Subcutaneous abdominal adipose tissue (tissue), 5 donors: Measurements from ENCODE around the gene TTC12.

ENCODE experiments used
- H3K27ac ChIP-seq: one replicate; pipeline ENCODE4 v1.7.0; 2013; ENCODE audit warnings: low read depth, mild to moderate bottlenecking, inconsistent platforms, low read length, moderate library complexity
- H3K27me3 ChIP-seq, 5 donors: one replicate each; pipeline ENCODE4 v1.7.0; 2013; ENCODE audit warnings: low read length in 5 of 5, inconsistent platforms in 1 of 5; ENCODE audit not compliant: control insufficient read depth in 5 of 5, insufficient read depth in 4 of 5
- H3K36me3 ChIP-seq, 5 donors: one replicate each; pipeline ENCODE4 v1.7.0; 2013; ENCODE audit warnings: low read length in 5 of 5; ENCODE audit not compliant: control insufficient read depth in 5 of 5, insufficient read depth in 5 of 5
- H3K4me1 ChIP-seq, 5 donors: one replicate each; pipeline ENCODE4 v1.7.0; 2013; ENCODE audit warnings: low read length in 5 of 5, mild to moderate bottlenecking in 3 of 5, moderate library complexity in 1 of 5; ENCODE audit not compliant: control insufficient read depth in 5 of 5, insufficient read depth in 5 of 5
- H3K4me3 ChIP-seq, 5 donors: one replicate each; pipeline ENCODE4 v1.7.0; 2013; ENCODE audit warnings: low read length in 5 of 5, low read depth in 1 of 5
- H3K9ac ChIP-seq, 5 donors: one replicate each; pipeline ENCODE4 v1.7.0; 2013; ENCODE audit warnings: low read length in 5 of 5, mild to moderate bottlenecking in 4 of 5, moderate library complexity in 3 of 5
- H3K9me3 ChIP-seq, 5 donors: one replicate each; pipeline ENCODE4 v1.7.0; 2013; ENCODE audit warnings: low read length in 5 of 5; ENCODE audit not compliant: control insufficient read depth in 5 of 5
- donor health status: healthy.
- donor health status: healthy.
- donor health status: healthy.
- donor health status: healthy.
- donor health status: healthy.

TTC12 gene

GRCh38 chr11:113384551-113384950 is 70.2 kb downstream of the TTC12 start:
- Histone ChIP-seq H3K27ac (no peak overlapping the region), H3K4me1 (peaks cover 0 to 4% (median 0%) of the 10 kb centered on the region in 5 donors), H3K27me3 (peaks cover 21 to 26% (median 24%) of the 10 kb centered on the region in 5 donors), H3K9me3 (no peaks in the 10 kb centered on the region), H3K4me3 (no peak overlapping the region), H3K9ac (no peak overlapping the region), H3K36me3 (no peaks in the 10 kb centered on the region)

- Histone ChIP-seq H3K27me3 (peaks cover 21 to 26% (median 24%) of the 10 kb centered on the region in 5 donors), H3K36me3 (no peaks in the 10 kb centered on the region), H3K9ac (no peak overlapping the region), H3K9me3 (no peaks in the 10 kb centered on the region), H3K27ac (no peak overlapping the region), H3K4me1 (peaks cover 0 to 4% (median 0%) of the 10 kb centered on the region in 5 donors), H3K4me3 (no peak overlapping the region)
Observed at GRCh38 chr11:113385749-113386148, 71.4 kb downstream of the TTC12 start.

- peaks cover 0 to 4% (median 1%) of the 10 kb centered on the region in 5 donors for H3K4me1 ChIP-seq
- H3K27me3 ChIP-seq, result peaks cover 21 to 26% (median 24%) of the 10 kb centered on the region in 5 donors
- H3K9ac ChIP-seq, result no peak overlapping the region
- H3K36me3 ChIP-seq, result no peaks in the 10 kb centered on the region
- H3K27ac ChIP-seq, result no peak overlapping the region
- H3K9me3 ChIP-seq, result no peaks in the 10 kb centered on the region
- H3K4me3 ChIP-seq, result no peak overlapping the region
Observed at GRCh38 chr11:113386866-113387265, 72.5 kb downstream of the TTC12 start.

GRCh38 chr11:113387605-113388211 is 73.3 kb downstream of the TTC12 start, which contains the start of gene ANKK1:
ANKK1 (plus strand) TSS chr11:113387779; CDS start chr11:113387885, 106 bp downstream.
- Histone ChIP-seq H3K9me3 (no peaks in the 10 kb centered on the region), H3K4me3 (no peak within 1 kb of the TSS), H3K9ac (no peak within 1 kb of the TSS), H3K27me3 (peaks cover 21 to 26% (median 24%) of the 10 kb centered on the region in 5 donors), H3K36me3 (no peaks in the 10 kb centered on the region), H3K27ac (no peak within 1 kb of the TSS), H3K4me1 (peaks cover 0 to 11% (median 10%) of the 10 kb centered on the region in 5 donors)

GRCh38 chr11:113389272-113389671 is 74.9 kb downstream of the TTC12 start:
- Histone ChIP-seq H3K9ac (no peak overlapping the region), H3K9me3 (no peaks in the 10 kb centered on the region), H3K27ac (no peak overlapping the region), H3K4me3 (no peak overlapping the region), H3K36me3 (no peaks in the 10 kb centered on the region), H3K27me3 (peaks cover 21 to 26% (median 24%) of the 10 kb centered on the region in 5 donors), H3K4me1 (peaks cover 0 to 15% (median 10%) of the 10 kb centered on the region in 5 donors)

- H3K4me1 ChIP-seq, result peaks cover 0 to 17% (median 15%) of the 10 kb centered on the region in 5 donors
- H3K36me3 ChIP-seq, result no peaks in the 10 kb centered on the region
Observed at GRCh38 chr11:113392236-113392921, 78.0 kb downstream of the TTC12 start.

GRCh38 chr11:113393501-113393985 is 79.2 kb downstream of the TTC12 start:
- H3K4me3 ChIP-seq, result no peak overlapping the region
- no peaks in the 10 kb centered on the region for H3K36me3 ChIP-seq
- H3K4me1 ChIP-seq, result peaks cover 0 to 15% (median 13%) of the 10 kb centered on the region in 5 donors
- H3K9ac ChIP-seq, result no peak overlapping the region
- H3K9me3 ChIP-seq, result no peaks in the 10 kb centered on the region
- H3K27me3 ChIP-seq, result peaks cover 0 to 2% (median 0%) of the 10 kb centered on the region in 5 donors
- no peak overlapping the region for H3K27ac ChIP-seq

More at GRCh38 chr11:113392236-113392921, 78.0 kb downstream of the TTC12 start:
- H3K4me3 ChIP-seq, result no peak overlapping the region
- H3K27me3 ChIP-seq, result peaks cover 7 to 13% (median 9%) of the 10 kb centered on the region in 5 donors
- H3K27ac ChIP-seq, result no peak overlapping the region
- H3K9me3 ChIP-seq, result no peaks in the 10 kb centered on the region
- H3K9ac ChIP-seq, result no peak overlapping the region

- H3K36me3 ChIP-seq, result no peaks in the 10 kb centered on the region
- H3K27ac ChIP-seq, result no peak overlapping the region
- no peak overlapping the region for H3K4me3 ChIP-seq
- no peaks in the 10 kb centered on the region for H3K27me3 ChIP-seq
- no peaks in the 10 kb centered on the region for H3K9me3 ChIP-seq
- peaks cover 0 to 15% (median 13%) of the 10 kb centered on the region in 5 donors for H3K4me1 ChIP-seq
- H3K9ac ChIP-seq, result no peak overlapping the region
Observed at GRCh38 chr11:113394919-113395318, 80.5 kb downstream of the TTC12 start.

GRCh38 chr11:113395782-113396336 is 81.5 kb downstream of the TTC12 start:
- Histone ChIP-seq H3K4me3 (no peak overlapping the region), H3K36me3 (no peaks in the 10 kb centered on the region), H3K27me3 (no peaks in the 10 kb centered on the region), H3K9me3 (no peaks in the 10 kb centered on the region), H3K4me1 (peaks cover 0 to 15% (median 13%) of the 10 kb centered on the region in 5 donors), H3K9ac (no peak overlapping the region), H3K27ac (no peak overlapping the region)

- H3K27ac ChIP-seq, result no peak overlapping the region
- peaks cover 0 to 16% (median 13%) of the 10 kb centered on the region in 5 donors for H3K4me1 ChIP-seq
- H3K36me3 ChIP-seq, result no peaks in the 10 kb centered on the region
- H3K4me3 ChIP-seq, result no peak overlapping the region
- H3K9me3 ChIP-seq, result no peaks in the 10 kb centered on the region
- H3K27me3 ChIP-seq, result no peaks in the 10 kb centered on the region
- H3K9ac ChIP-seq, result no peak overlapping the region
Observed at GRCh38 chr11:113396690-113397089, 82.3 kb downstream of the TTC12 start.
